ENCODE measurements around the gene ARFGEF3. TPM values are rescaled to one million over a fixed set of nuclear protein-coding genes. Genes with fewer than 3 reads are reported as not detected.

ARFGEF3 gene
- polyA plus RNA-seq, 12 donors, result 0.36 to 4.2 (median 0.82) TPM; not detected in 1

GRCh38 chr6:138297761-138298298 is 136.1 kb downstream of the ARFGEF3 start:
- no peak for DNase-seq

- DNase-seq, result no peak
These were observed 138.7 kb downstream of the ARFGEF3 start for GRCh38 chr6:138300469-138300868.

- no peak for DNase-seq
These were observed 140.8 kb downstream of the ARFGEF3 start for GRCh38 chr6:138302554-138302953.

GRCh38 chr6:138307352-138307751 is 145.6 kb downstream of the ARFGEF3 start:
- peak; percentile 7 for DNase-seq

- DNase-seq, result no peak
These were observed 146.3 kb downstream of the ARFGEF3 start for GRCh38 chr6:138307816-138308730.

- no peak for DNase-seq
These were observed 147.0 kb downstream of the ARFGEF3 start for GRCh38 chr6:138308731-138309110.

GRCh38 chr6:138309695-138310094 is 148.0 kb downstream of the ARFGEF3 start:
- no peak for DNase-seq

- DNase-seq, result no peak
These were observed 148.6 kb downstream of the ARFGEF3 start for GRCh38 chr6:138310294-138310693.

- DNase-seq, result no peak
These were observed 149.1 kb downstream of the ARFGEF3 start for GRCh38 chr6:138310821-138311220.

GRCh38 chr6:138311268-138311667 is 149.5 kb downstream of the ARFGEF3 start:
- no peak for DNase-seq

GRCh38 chr6:138318741-138319375 is 157.1 kb downstream of the ARFGEF3 start:
- DNase-seq, result no peak

- DNase-seq, result no peak
These were observed 160.2 kb downstream of the ARFGEF3 start for GRCh38 chr6:138321934-138322333.

GRCh38 chr6:138323821-138324220 is 162.1 kb downstream of the ARFGEF3 start:
- no peak for DNase-seq

GRCh38 chr6:138328210-138328609 is 166.5 kb downstream of the ARFGEF3 start:
- DNase-seq, result no peak

- DNase-seq, result no peak
These were observed 169.0 kb downstream of the ARFGEF3 start for GRCh38 chr6:138330763-138331162.

- DNase-seq, result no peak
These were observed 169.7 kb downstream of the ARFGEF3 start for GRCh38 chr6:138331444-138331843.

GRCh38 chr6:138331984-138332383 is 170.2 kb downstream of the ARFGEF3 start:
- no peak for DNase-seq

- DNase-seq, result no peak
These were observed 172.3 kb downstream of the ARFGEF3 start for GRCh38 chr6:138334000-138334399.

GRCh38 chr6:138334963-138335362 is 173.2 kb downstream of the ARFGEF3 start:
- DNase-seq, result no peak

GRCh38 chr6:138336221-138336620 is 174.5 kb downstream of the ARFGEF3 start:
- DNase-seq, result no peak

GRCh38 chr6:138337076-138337475 is 175.3 kb downstream of the ARFGEF3 start:
- no peak for DNase-seq

- DNase-seq, result no peak
These were observed 177.3 kb downstream of the ARFGEF3 start for GRCh38 chr6:138339024-138339423.

- no peak for DNase-seq
These were observed 179.4 kb downstream of the ARFGEF3 start for GRCh38 chr6:138341176-138341575.
